Left lung (tissue), 10 donors: ENCODE measurements around the gene ITSN1. TPM values are rescaled to one million over a fixed set of nuclear protein-coding genes. Genes with fewer than 3 reads are reported as not detected.

Experiments used
- ATAC-seq: fragments of 200-7000 bp; cut with Tn5 transposase; one replicate; pipeline ENCODE4 v1.9.1; 2020; ENCODE audit warnings: moderate library complexity
- DNase-seq, 4 donors: peaks; one replicate each; pipeline ENCODE4 v3.0.0-alpha.2; 2013 to 2020
- H3K27ac ChIP-seq, 2 donors: fragments of 200-600 bp; sonication (generic) in 1 of 2; one replicate each; pipeline versions ENCODE4 v1.5.0 to v1.8.0; 2020 to 2021
- H3K27me3 ChIP-seq, 2 donors: fragments of 200-600 bp; sonication (generic) in 1 of 2; one replicate each; pipeline versions ENCODE4 v1.5.0 to v1.8.0; 2020 to 2021
- H3K36me3 ChIP-seq, 2 donors: fragments of 200-600 bp; sonication (generic) in 1 of 2; one replicate each; pipeline versions ENCODE4 v1.5.0 to v1.8.0; 2020 to 2021
- H3K4me1 ChIP-seq, 2 donors: fragments of 200-600 bp; one replicate each; pipeline ENCODE4 v1.8.0; 2021
- H3K4me3 ChIP-seq, 2 donors: fragments of 200-600 bp; sonication (generic) in 1 of 2; one replicate each; pipeline versions ENCODE4 v1.5.0 to v1.8.0; 2020 to 2021; ENCODE audit warnings: mild to moderate bottlenecking in 1 of 2
- H3K9me3 ChIP-seq, 2 donors: fragments of 200-600 bp; sonication (generic) in 1 of 2; one replicate each; pipeline versions ENCODE4 v1.5.0 to v1.8.0; 2020 to 2021
- CTCF ChIP-seq, 2 donors: fragments of 200-600 bp; sonication (generic) in 1 of 2; IDR thresholded peaks; one replicate each; pipeline versions ENCODE4 v1.5.0 to v1.8.0; 2021; ENCODE audit warnings: antibody characterized with exemption in 2 of 2
- intact Hi-C, 2 donors: fragments of 100-400 bp; cut with DNase I; formaldehyde crosslinking; loops; one replicate each; pipeline versions ENCODE4 v1.11.2 to v1.14.2; 2022
- polyA plus RNA-seq, 6 donors: library from polyadenylated mRNA; unstranded; fragments of 120-200 nt; gene quantifications; one replicate each; pipeline ENCODE4 v1.2.1, GENCODE V29; 2013; ENCODE audit not compliant: insufficient read length in 6 of 6
- total RNA-seq, 2 donors: library from RNA; stranded (reverse); fragmentation: NEBNext Ultra II Directional; extraction: Animal tissue kit (Norgen Biotek cat#: 25700); gene quantifications; one replicate each; pipeline ENCODE4 v1.2.1, GENCODE V29; 2021
- donor health status: DM: no; HTN: yes; CAD: no.
- donor health status: DM: no; HTN: no; CAD: no.

ITSN1 gene
- total and polyA plus RNA-seq, 8 donors, result 38.9 to 59.1 (median 50.8) TPM

- Histone ChIP-seq H3K27me3 (no peaks in the 10 kb centered on the region), H3K4me3 (no peak overlapping the region), H3K4me1 (peaks cover 6 to 15% of the 10 kb centered on the region in 2 donors), H3K36me3 (peaks cover 0 to 91% of the 10 kb centered on the region in 2 donors), H3K27ac (no peak overlapping the region), H3K9me3 (no peaks in the 10 kb centered on the region)
- TF ChIP-seq CTCF (IDR thresholded peaks at IDR 0.05), result no peak
- no peak for DNase-seq
- intact Hi-C loops, result loop anchor here in 1 of 2 donors (10.0 kb wide), 1 partner anchor 265 kb away; the partner anchor contains the start of genes CRYZL1 and ITSN1
- no peak for ATAC-seq
Measured at GRCh38 chr21:33909756-33910155, 267.5 kb downstream of the ITSN1 start.

- Histone ChIP-seq H3K27me3 (no peaks in the 10 kb centered on the region), H3K4me3 (peak overlapping the region in 1 of 2 donors; percentile 81), H3K36me3 (peaks cover 0 to 46% of the 10 kb centered on the region in 2 donors), H3K9me3 (no peaks in the 10 kb centered on the region), H3K27ac (no peak overlapping the region), H3K4me1 (peaks cover 8 to 25% of the 10 kb centered on the region in 2 donors)
- no peak for TF ChIP-seq CTCF (IDR thresholded peaks at IDR 0.05)
- ATAC-seq, result no peak
- intact Hi-C loops, result no loop called here
- no peak for DNase-seq
Measured at GRCh38 chr21:33914188-33914587, 271.9 kb downstream of the ITSN1 start.

GRCh38 chr21:33915368-33916199 lies 273.3 kb downstream of the ITSN1 start, which contains the start of gene ATP5PO:
TSS of gene ATP5PO (minus strand) at chr21:33915804. CDS start at chr21:33915763, 41 bp downstream.
- DNase-seq (peak; percentile 96 to 99 (median 99)), ATAC-seq (peak; percentile 99)
- TF ChIP-seq CTCF (IDR thresholded peaks at IDR 0.05), result peak in 1 of 2 donors; percentile 24
- Histone ChIP-seq H3K36me3 (peaks cover 0 to 32% of the 10 kb centered on the region in 2 donors), H3K27me3 (no peaks in the 10 kb centered on the region), H3K4me3 (peak within 1 kb of the TSS; percentile 81 to 94), H3K9me3 (no peaks in the 10 kb centered on the region), H3K27ac (peak within 1 kb of the TSS; percentile 47 to 57), H3K4me1 (peaks cover 8 to 25% of the 10 kb centered on the region in 2 donors)
- intact Hi-C loops, result no loop called here

GRCh38 chr21:33916200-33916567 lies 273.9 kb downstream of the ITSN1 start:
- no peak for TF ChIP-seq CTCF (IDR thresholded peaks at IDR 0.05)
- no peaks in the 10 kb centered on the region for H3K27me3 ChIP-seq
- peaks cover 8 to 25% of the 10 kb centered on the region in 2 donors for H3K4me1 ChIP-seq
- peak overlapping the region in 1 of 2 donors; percentile 47 for H3K27ac ChIP-seq
- H3K9me3 ChIP-seq, result no peaks in the 10 kb centered on the region
- H3K36me3 ChIP-seq, result peaks cover 0 to 26% of the 10 kb centered on the region in 2 donors
- ATAC-seq (peak; percentile 1), DNase-seq (no peak)
- H3K4me3 ChIP-seq, result peak overlapping the region; percentile 81 to 94
- intact Hi-C loops, result no loop called here

GRCh38 chr21:33917421-33917820 lies 275.1 kb downstream of the ITSN1 start:
- Histone ChIP-seq H3K27ac (no peak overlapping the region), H3K27me3 (no peaks in the 10 kb centered on the region), H3K36me3 (peaks cover 0 to 14% of the 10 kb centered on the region in 2 donors), H3K9me3 (no peaks in the 10 kb centered on the region), H3K4me1 (peaks cover 8 to 25% of the 10 kb centered on the region in 2 donors), H3K4me3 (no peak overlapping the region)
- intact Hi-C loops, result no loop called here
- DNase-seq (no peak), ATAC-seq (no peak)
- TF ChIP-seq CTCF (IDR thresholded peaks at IDR 0.05), result no peak
